Islet precursor cell (in vitro differentiated cells): ENCODE measurements around the gene TAF11L13.

Source experiments
- DNase-seq: peaks from one replicate; pipeline ENCODE4 v3.0.0-alpha.2; 2018

The TAF11L13 gene

GRCh38 chr5:17680737-17681136 is 48.8 kb downstream of the TAF11L13 start:
- DNase-seq = no peak
